ENCODE results near the gene FBXO38.

DNA sequence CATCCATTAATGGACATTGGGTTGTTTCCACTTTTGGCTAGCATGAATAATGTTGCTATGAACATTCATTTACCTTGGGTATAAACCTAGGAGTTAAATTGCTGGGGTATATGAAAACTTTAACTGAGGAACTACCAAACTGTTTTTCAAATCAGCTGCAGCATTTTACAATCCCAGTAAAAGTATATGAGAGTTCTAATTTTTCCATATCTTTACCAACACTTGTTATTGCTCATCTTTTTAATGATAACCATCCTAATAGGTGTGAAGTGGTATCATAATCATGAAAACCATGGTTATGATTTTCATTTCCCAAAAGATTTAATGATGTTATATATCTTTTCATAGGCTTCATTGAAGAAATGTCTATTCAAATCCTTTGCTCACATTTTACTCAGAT lies 15.5 kb upstream of the FBXO38 start:
- TF ChIP-seq CTCF (conservative IDR thresholded peaks at IDR 0.05; ENCODE audit: low read length) (no peak), EZH2phosphoT487 (IDR thresholded peaks at IDR 0.05; ENCODE audit: borderline replicate concordance) (no peak)
